Body of pancreas (tissue), 4 donors: ENCODE results near the gene CSRNP2.

Experiments
- CTCF ChIP-seq, 7 experiments: fragments of 450-650 bp in 4 of 7; fragments of 200-600 bp in 3 of 7; sonication (generic) in 3 of 7; IDR thresholded peaks; one replicate each; pipeline ENCODE4 v1.5.1; 2016 to 2019; ENCODE audit warnings: antibody characterized with exemption in 7 of 7
- POLR2A ChIP-seq, 3 donors: fragments of 450-650 bp; IDR thresholded peaks; one replicate each; pipeline ENCODE4 v1.6.1; 2016; ENCODE audit warnings: antibody characterized with exemption in 3 of 3, mild to moderate bottlenecking in 2 of 3

- TF ChIP-seq CTCF (IDR thresholded peaks at IDR 0.05) (no peak), POLR2A (IDR thresholded peaks at IDR 0.05) (no peak)
These were observed 13.4 kb downstream of the CSRNP2 start for GRCh38 chr12:51070004-51070403.
